HUDEP-2 (cell line): ENCODE data around the gene KCNJ1.

Experiments used
- DNase-seq, 76 experiments: peaks; one replicate each; lab custom pipeline; 2025; ENCODE audit not compliant: unreplicated experiment in 76 of 76; lab: John Stamatoyannopoulos, UW

KCNJ1 gene

GRCh38 chr11:128796270-128796669 lies 70.8 kb downstream of the KCNJ1 start:
- no peak for DNase-seq

GRCh38 chr11:128790196-128790595 lies 76.9 kb downstream of the KCNJ1 start:
- no peak for DNase-seq

- no peak for DNase-seq
These were observed 77.5 kb downstream of the KCNJ1 start for GRCh38 chr11:128789497-128790150.
